ENCODE data around the gene F9.
"Not testable (repeated sequence)": the region's sequence is repeated elsewhere in the genome, so short reads cannot be mapped to it uniquely, and the experiment has no call there.

F9 gene

DNA sequence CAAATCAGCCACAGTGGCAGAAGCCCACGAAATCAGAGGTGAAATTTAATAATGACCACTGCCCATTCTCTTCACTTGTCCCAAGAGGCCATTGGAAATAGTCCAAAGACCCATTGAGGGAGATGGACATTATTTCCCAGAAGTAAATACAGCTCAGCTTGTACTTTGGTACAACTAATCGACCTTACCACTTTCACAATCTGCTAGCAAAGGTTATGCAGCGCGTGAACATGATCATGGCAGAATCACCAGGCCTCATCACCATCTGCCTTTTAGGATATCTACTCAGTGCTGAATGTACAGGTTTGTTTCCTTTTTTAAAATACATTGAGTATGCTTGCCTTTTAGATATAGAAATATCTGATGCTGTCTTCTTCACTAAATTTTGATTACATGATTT lies at the start of gene F9:
F9 (plus strand) TSS at position 190 of the 400 bp plus-strand sequence; CDS start at position 216, 26 bp downstream.
- TF ChIP-seq, protein P1, sequence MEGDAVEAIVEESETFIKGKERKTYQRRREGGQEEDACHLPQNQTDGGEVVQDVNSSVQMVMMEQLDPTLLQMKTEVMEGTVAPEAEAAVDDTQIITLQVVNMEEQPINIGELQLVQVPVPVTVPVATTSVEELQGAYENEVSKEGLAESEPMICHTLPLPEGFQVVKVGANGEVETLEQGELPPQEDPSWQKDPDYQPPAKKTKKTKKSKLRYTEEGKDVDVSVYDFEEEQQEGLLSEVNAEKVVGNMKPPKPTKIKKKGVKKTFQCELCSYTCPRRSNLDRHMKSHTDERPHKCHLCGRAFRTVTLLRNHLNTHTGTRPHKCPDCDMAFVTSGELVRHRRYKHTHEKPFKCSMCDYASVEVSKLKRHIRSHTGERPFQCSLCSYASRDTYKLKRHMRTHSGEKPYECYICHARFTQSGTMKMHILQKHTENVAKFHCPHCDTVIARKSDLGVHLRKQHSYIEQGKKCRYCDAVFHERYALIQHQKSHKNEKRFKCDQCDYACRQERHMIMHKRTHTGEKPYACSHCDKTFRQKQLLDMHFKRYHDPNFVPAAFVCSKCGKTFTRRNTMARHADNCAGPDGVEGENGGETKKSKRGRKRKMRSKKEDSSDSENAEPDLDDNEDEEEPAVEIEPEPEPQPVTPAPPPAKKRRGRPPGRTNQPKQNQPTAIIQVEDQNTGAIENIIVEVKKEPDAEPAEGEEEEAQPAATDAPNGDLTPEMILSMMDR (IDR thresholded peaks at IDR 0.05; ENCODE audit: low read depth, low read length) = no peak
- no peak for DNase-seq (ENCODE audit: extremely low read depth, low read depth)

GRCh38 chrX:139483699-139484098 lies 46.8 kb upstream of the F9 start:
- TF ChIP-seq, protein P1 (IDR thresholded peaks at IDR 0.05; ENCODE audit: low read depth, low read length) = no peak
- DNase-seq (ENCODE audit: extremely low read depth, low read depth) = no peak

GRCh38 chrX:139484591-139484990 lies 45.9 kb upstream of the F9 start:
- no peak for DNase-seq (ENCODE audit: extremely low read depth, low read depth)
- TF ChIP-seq, protein P1 (IDR thresholded peaks at IDR 0.05; ENCODE audit: low read depth, low read length) = no peak

DNA sequence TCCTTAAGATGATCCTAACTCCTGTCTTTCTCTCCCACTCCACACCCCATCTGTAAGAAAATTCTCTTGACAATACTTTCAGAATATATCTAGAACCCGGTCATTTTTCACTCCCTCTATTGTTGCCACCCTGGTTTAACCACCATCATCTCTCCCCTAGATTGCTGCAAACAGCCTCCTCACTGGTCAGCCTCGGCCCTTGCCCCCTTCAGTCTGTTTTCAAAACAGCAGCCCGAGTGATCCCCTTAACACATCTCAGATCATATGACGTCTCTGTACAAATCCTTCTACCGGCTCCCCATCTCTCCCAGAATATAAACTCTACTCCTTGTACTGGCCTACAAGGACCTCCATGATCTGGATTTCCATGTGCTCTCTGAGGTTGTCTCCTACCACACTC lies 35.2 kb upstream of the F9 start:
- no peak for DNase-seq (ENCODE audit: extremely low read depth, low read depth)
- TF ChIP-seq, protein P1 (IDR thresholded peaks at IDR 0.05; ENCODE audit: low read depth, low read length) = no peak

DNA sequence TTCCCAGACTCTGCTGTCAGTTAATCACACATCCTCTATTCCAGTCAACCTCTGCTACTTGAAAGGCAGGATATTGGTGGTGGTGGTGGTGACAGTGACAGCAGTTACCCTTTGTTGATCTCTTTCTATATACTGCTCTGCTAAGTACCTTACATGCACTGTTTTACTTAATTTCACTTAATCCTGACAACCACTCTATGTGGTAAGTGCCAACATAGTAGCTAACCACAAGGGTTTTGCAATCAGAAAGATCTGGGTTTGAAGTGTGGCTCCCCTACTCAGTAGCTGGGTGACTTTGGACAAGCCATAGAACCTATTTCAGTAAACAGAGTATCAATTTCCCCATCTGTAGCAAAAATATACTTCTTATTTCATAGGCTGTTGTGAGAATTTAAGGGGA lies 24.2 kb upstream of the F9 start:
- DNase-seq (ENCODE audit: extremely low read depth, low read depth) = no peak
- TF ChIP-seq, protein P1 (IDR thresholded peaks at IDR 0.05; ENCODE audit: low read depth, low read length) = no peak

DNA sequence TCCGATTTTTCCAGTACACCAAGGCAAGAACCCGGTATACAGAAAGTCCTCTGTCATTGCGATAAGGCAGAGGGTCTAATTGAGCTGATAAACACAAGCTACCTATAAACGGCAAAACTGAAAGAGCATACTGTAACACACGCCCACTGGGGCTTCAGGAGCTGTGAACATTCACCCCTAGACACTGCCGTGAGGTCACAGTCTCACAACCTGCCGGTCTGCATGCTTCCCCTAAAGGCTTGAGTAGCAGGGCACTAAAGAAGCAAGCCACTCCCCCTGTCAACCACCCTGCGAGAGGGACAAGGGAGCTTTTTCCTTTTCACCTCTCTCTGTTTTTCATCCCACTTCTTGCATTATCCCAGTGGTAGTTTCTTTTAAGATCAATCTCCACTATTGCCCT lies 22.4 kb upstream of the F9 start:
- no peak for DNase-seq (ENCODE audit: extremely low read depth, low read depth)
- TF ChIP-seq, protein P1 (IDR thresholded peaks at IDR 0.05; ENCODE audit: low read depth, low read length) = no peak

- TF ChIP-seq, protein P1 (IDR thresholded peaks at IDR 0.05; ENCODE audit: low read depth, low read length) = no peak
- no peak for DNase-seq (ENCODE audit: extremely low read depth, low read depth)
Measured at GRCh38 chrX:139518475-139518874, 12.1 kb upstream of the F9 start.

GRCh38 chrX:139528829-139529228 lies 1.7 kb upstream of the F9 start:
- not testable (repeated sequence) for DNase-seq (ENCODE audit: extremely low read depth, low read depth)

Data from AG09319 (cell line).